Stimulated activated CD4-positive, alpha-beta T cell treated with anti-CD3 and anti-CD28 coated beads, TNF-alpha, amount 100 ng/mL, for 48 hours (primary cell): ENCODE data around the gene EPB41.
A peak's percentile ranks its signal among the peaks of the same experiment; 100 is the strongest.
"Not testable (repeated sequence)": the region's sequence is repeated elsewhere in the genome, so short reads cannot be mapped to it uniquely, and the experiment has no call there.

Experiments used
- DNase-seq, 3 donors: peaks; one replicate each; pipeline ENCODE4 v3.0.0-alpha.2; 2020; ENCODE audit warnings: low read depth in 3 of 3

Gene EPB41

GRCh38 chr1:28927266-28927647, 12.9 kb downstream of the EPB41 start:
- no peak for DNase-seq

- no peak for DNase-seq
Observed at GRCh38 chr1:28927648-28928313, 13.4 kb downstream of the EPB41 start.

DNA sequence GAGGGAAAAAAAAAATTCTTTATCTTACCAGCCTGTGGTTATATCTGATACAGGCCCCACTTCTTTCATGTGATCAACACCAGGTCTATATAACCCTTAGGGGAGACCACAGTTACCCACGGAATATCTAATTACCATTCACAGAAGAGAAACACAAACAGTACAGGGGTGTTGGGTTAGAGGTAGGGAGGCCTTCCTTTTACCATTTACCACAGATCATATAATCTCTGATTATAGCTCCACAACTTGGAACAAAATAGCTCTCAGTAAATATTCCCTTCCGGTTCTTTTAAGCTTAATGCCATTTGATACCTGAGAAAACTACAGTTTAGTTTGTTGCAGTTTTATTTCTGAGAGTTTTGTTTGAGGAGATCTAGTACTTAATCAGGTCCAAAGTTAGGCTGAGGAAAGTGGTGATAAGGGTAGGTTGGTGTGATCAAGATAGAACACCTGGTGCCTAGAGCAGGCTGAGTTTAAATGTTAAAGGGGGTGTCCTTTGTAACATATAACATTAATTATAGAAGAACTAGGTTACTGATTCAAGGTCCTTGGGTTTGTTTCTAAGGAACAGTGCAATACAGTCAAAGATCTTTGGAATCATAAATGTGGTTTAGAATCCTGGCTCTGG, 14.1 kb downstream of the EPB41 start:
- DNase-seq: no peak

DNA sequence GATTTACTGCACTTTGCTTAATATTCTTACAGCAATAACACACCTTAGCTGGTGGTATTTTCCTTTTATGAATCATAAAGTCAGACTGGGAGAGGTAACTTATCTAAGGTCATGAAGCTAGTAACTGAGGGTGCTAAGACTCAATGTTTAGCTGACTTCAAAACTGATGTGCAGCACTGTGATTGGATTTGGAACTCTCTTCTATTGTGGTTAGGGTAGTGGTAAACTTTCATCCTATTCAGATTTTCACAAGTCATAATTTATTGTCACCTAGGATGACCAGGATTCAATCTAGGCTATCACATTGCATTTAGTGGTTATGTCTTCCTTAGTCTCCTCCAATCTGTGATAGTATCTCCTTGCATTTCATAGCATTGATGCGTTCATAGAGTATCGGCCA, 18.9 kb downstream of the EPB41 start:
- DNase-seq: no peak

DNA sequence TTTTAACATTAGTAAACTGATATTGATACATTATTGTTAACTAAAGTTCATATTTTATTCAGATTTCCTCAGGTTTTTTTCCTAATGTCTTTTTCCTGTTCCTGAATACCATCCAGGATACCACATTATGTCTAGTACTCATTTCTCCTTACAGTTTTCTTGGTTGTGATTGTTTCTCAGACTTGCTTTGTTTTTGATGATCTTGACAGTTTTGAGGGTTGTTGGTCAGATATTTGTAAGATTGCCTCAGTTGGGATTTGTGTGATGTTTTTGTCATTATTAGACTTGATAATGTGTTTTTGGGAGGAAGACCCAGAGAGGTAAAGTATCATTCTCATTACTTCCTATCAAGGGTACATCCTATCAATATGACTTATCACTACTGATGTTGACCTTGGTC, 19.5 kb downstream of the EPB41 start:
- no peak for DNase-seq

- no peak for DNase-seq
Observed at GRCh38 chr1:28934676-28935075, 20.3 kb downstream of the EPB41 start.

DNA sequence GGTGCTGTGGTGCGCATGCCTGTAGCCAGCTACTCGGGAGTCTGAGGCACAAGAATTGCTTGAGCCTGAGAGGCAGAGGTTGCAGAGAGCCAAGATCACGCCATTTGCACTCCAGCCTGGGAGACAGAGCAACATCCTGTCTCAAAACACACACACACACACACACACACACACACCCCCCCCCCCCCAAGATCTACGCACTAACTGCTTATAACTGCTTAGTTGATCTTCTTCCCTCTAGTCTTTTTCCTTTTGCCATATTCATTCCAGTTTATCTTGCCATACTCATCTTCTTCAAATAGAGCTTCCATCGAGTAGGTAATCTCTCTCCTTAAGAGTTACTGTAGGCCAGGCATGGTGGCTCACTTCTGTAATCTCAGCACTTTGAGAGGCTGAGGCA, 20.9 kb downstream of the EPB41 start:
- DNase-seq: no peak

DNA sequence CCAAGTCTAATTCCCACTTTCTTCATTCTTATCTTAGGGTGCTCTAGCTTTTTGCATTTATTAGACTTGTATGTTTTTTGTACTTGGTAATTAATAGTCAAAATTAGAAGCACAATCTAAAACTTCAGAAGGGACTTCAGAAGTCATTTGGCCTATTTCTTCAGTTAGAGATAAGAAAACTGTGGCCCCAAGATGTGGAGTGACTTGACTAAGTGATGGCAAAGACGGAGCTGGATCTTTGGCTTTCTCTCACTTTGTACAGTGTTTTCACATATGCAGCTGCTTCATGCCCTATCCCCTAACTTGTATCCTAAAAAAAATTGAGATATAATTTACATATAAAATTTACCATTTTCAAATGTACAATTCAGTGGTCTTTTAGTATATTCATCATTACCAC, 21.7 kb downstream of the EPB41 start:
- no peak for DNase-seq

- DNase-seq: no peak
Observed at GRCh38 chr1:28936528-28936927, 22.2 kb downstream of the EPB41 start.

- DNase-seq: not testable (repeated sequence)
Observed at GRCh38 chr1:28943581-28943980, 29.2 kb downstream of the EPB41 start.

DNA sequence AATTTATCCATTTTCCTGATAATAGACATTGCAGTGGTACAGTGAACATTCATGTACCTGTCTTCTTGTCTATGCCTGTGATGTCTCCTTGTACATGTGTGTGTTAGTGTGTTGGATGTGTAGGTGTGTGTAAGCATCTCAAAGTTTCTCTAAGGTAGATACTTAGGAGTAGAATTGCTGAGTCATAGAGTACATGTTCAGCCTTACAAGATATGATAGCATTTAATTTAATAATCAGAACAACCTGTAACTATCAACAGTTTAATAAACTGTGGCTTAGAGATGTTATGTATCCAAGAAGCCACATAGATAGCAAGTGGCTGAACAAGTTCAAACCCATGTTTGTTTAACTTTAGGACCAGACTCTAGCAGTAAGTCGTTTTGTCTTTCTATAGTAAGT, 35.6 kb downstream of the EPB41 start:
- DNase-seq: no peak

DNA sequence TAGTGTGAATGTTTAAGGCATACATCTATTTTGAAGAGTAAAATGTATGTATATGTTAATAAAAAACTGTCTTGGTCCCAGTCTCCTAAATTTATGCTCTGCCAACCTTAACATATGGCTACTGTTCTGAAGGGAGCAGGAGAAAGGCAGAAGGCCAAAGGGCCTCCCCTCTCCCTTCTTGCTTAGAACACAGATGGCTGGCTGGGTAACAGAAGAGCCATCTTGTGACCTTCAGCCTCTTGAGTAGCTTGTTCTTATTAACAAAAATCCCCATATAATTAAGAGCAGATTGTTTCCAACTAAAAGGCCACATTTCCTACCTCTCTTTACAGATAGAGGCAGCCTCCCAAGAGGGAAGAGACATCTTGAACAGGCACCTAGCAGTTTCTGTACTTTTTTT, 36.1 kb downstream of the EPB41 start:
- no peak for DNase-seq

GRCh38 chr1:28954126-28954726, 39.9 kb downstream of the EPB41 start:
- no peak for DNase-seq

GRCh38 chr1:28956038-28956464, 41.7 kb downstream of the EPB41 start:
- no peak for DNase-seq

GRCh38 chr1:28962114-28962831, 47.9 kb downstream of the EPB41 start:
- DNase-seq: peak in 2 of 3 donors; percentile 32 to 37

DNA sequence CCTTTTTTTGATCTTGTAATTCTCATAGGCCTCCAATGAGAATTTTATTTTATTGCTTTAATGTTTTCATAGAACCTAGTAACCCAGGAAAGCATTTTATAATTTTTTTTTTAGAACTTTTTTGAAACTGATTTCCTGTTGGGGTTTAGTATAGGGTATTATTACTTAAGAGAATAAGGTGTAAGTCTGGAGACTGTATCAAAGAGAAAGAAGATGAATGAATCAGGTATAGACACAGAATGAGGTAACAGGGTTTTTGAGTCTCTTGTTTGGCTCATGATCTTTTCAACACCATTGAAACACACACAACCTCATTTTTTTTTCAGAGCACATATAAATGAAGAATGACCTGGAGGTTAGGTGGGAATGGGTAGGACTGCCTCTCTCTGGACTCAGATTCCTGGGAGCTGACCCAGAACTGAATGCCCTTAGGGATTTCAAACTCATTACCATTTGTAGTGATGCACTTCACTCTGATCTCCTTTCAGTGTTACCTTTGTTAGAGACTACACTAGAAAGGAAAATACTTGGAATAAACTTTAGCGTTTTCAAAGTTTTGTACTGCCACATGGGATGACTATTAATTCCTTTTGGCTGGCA, 51.0 kb downstream of the EPB41 start:
- DNase-seq: no peak

DNA sequence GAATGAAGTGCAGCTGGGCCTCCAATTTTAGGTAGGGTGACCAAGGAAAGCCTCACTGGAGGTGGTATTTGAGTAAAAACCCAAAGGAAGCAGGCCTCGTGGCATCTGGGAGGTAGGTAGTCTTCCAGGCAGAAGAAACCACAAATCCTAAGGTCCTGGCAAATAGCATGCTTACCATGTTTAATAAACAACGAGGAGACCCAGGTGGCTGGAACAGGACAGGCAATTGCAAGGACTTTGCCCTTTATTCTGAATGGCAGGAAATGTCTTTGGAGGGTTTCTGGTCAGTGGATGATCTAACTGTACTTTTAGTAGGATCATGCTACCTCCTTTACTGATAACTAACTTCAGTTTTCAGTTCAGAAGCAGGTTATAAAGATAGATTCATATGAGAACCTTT, 52.2 kb downstream of the EPB41 start:
- no peak for DNase-seq

- no peak for DNase-seq
Observed at GRCh38 chr1:28971980-28972771, 57.8 kb downstream of the EPB41 start.

DNA sequence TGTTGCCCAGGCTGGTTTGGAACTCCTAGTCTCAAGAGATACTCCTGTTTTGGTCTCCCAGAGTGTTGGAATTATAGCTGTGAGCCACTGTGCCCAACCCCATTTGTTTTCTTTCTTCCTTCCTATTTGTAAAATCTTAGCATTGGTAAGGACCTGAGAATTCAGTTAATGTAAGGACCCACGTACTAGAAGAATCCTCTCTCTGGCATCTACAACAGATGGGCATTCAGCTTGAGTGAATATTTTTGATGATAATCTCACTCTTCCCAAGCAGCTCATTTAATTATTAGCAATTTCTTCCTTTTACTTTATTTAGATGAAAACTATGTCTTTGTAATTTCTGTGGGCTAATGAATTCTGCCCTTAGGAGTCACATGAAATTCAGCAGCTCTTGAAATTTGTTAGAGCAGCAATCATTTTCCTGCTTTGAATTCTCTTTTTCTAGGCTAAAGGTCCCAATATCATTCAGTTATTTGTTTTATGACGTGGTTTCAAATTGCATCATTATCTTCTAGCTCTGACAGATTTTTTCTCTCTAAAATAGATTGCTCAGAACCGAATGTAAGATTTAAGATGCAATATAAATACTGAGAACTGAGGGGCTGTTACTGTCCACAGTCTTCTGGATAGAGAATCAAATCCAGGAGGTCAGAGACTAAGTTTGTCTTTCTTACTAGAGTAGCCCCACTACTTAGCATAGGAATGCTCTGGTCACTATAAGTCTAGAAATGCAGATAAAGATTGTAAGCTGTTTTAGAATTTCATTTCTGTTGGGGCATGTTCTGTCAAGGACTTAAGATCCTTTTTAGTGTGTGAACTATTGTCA, 59.4 kb downstream of the EPB41 start:
- no peak for DNase-seq

DNA sequence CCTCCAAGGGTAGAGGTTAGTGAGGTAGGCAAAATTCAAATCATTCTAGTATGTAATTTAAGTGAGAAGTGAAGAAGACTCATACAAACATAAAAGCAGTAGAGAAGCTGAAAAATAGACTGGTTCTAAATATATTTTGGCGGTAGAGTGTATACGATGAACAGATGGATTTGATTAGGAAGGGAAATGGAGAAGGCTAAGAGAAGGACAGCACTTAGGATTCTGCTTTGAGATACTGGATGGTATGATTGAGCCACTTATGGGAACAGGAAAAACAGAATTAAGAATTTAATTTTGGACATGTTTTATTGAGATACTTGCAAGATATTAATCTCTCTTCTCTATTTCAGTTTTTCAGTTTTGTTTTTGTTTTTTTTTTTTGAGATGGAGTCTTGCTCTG, 60.1 kb downstream of the EPB41 start:
- no peak for DNase-seq

GRCh38 chr1:28976248-28976647, 61.9 kb downstream of the EPB41 start:
- DNase-seq: no peak
